ENCODE results near the gene SLC39A11. TPM values are rescaled to one million over a fixed set of nuclear protein-coding genes. Genes with fewer than 3 reads are reported as not detected.
"Not testable (repeated sequence)": the region's sequence is repeated elsewhere in the genome, so short reads cannot be mapped to it uniquely, and the experiment has no call there.

Gene SLC39A11
- total RNA-seq, 1 donor from 2014 or later = 9.4 TPM

DNA sequence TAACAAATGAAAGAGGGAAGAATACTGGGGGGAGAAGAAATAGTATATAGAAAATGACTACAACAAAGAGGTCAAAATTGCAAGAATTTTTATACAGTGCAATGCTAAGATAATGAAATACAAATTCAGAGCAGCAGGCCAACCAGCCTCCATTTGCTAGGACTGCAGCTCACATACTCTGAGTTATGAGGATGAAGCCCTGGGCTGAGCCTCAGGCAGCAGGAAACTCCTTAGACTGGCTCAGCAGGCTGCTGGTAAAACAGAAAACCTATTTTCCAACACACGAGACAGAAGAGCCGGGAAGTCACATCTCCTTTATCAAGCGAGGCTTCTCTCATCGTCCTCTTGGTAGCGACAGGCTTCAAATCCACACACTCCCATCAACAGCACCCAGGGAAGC is 296.5 kb downstream of the SLC39A11 start:
- DNase-seq (ENCODE audit: low read depth) = no peak

DNA sequence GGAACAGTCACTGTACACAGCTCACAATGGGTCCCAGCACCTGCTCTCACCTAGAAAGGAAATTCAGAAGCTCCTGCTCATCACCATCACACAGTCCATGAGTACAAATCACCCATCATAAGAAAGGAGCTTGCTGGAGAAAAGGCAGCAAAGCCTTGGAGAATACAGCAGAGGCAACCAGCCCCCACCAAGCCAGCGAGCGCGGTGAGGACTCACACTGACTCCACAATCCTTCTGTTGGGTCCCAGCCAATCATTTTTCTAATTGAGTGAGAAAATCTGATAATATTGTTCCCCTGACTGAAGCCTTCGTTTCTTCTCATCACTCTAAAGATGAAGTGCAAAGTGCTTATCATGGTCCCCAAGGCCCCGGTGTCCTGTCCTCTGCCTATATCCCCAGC is 298.3 kb downstream of the SLC39A11 start:
- DNase-seq (ENCODE audit: low read depth) = no peak

DNA sequence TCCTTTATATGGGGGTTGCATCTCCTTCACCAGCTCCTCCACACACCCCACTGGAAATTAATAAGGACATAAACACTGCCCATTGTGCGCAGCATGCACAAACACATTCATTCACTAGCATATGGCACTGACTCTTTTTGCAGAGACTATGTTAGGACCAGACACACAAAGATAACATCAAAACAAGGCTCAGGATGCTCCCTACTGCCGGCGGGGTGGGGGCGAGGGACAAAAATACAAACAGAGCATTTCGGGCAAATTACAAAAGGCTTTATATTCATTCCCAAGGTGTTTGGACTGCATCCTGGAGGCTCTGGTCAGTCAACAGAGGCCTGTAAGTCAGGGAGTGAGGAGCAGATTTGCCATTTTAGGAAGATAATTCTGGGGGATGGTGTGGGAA is 299.7 kb downstream of the SLC39A11 start:
- DNase-seq (ENCODE audit: low read depth) = no peak

DNA sequence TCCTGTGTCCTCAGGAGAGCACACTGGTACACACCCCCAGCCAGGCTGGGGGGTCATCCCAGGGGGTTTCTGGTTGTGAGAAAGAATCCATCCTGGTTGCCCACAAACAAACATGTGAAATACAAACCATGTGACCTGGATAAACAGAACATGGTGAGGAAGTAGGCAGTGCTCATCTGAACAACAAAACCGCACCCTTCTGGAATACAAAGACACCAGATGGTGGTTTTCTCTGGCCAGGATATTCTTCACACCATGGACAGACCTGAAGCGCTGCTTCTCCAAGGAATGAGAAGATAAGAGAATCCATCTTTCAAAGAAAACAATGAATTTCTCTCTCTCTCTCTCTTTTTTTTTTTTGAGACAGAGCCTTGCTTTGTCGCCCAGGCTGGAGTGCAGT is 302.3 kb downstream of the SLC39A11 start:
- no peak for DNase-seq (ENCODE audit: low read depth)

DNA sequence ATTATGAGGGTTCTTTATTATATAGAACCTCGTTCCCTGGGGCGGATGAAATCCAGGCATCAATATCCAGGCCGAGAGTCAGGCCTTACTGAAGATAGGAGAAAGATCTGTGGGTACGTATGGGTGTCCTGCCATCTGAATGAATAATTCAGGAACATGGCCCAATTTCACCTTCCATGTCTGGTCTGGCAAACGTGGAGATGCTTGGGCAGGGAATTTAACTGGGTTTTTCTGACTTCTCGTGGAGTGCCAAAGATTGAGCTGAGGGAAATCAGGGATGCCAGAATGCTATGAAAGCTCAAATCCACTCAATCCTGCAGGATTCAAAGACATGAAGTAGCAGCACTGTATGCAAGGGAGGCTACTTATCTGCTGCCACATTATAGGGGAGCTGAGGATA is 302.8 kb downstream of the SLC39A11 start:
- no peak for DNase-seq (ENCODE audit: low read depth)

DNA sequence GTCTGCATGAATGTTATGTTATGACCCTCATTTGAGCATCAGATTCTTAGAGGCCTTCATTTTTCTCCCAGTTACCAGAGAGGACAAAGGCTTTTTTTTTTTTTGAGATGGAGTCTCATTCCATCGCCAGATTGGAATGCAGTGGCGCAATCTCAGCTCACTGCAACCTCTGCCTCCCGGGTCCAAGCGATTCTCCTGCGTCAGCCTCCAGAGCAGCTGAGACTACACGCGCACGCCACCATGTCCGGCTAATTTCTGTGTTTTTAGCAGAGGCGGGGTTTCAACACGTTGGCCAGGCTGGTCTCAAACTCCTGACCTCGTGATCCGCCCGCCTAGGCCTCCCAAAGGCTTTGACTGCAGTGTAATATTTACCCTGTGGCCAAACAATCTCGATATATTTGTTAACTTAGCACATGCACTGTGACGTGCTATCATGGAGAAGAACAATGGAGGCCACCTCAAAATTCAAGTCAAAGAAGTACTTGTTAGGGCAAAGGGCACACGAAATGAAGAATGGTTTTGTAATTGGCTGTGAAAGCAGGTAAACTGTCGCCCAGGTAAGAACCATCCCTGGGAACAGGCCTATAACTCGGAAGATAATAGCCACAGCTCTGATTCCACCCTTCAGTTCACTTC is 303.4 kb downstream of the SLC39A11 start:
- no peak for DNase-seq (ENCODE audit: low read depth)

DNA sequence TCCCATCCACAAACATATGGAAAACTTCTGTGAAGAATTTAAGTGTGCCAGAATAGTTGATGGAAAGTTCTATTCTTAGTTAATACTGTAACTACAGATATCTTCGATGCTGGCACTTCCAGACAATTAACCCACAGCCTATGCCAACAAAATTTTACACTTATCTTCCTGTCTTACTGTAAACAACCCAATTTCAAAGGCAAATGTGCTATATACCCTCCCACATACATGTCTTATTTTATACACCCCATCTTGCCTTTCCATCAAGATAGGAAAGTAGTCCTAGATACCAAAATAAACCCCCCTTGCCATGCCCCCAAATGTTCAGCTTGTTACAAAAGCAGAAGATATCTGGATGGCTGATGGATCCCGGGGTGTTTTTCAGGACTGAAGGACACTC is 306.3 kb downstream of the SLC39A11 start:
- DNase-seq (ENCODE audit: low read depth) = no peak

DNA sequence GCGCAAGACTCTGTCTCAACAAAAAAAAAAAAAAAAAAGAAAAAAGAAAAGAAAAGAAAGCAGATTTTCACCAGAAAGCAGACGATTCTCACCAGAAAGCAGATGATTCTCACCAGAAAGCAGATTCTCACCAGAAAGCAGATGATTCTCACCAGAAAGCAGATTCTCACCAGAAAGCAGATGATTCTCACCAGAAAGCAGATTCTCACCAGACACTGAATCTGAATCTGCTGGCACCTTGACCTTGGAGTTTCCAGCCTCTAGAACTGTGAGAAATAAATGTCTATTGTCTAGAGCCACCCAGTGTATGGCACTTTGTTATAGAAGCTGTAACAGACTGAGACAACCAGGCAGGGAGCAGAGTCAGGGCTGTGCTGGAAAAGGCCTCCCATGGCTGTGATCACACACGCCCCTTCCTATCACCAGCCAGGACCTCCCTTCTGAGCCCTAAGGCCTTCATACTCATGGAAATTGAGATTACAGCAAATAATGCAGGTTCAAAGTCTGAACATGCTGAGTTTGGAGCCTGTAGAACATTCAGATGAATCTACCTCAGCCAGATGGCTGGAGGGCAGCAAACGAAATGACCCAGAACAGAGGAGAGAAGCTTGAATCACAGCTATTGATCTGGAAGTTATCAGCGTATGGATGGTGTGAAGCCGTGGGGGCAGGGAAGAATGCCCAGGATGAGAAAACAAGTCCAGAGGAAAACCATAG is 309.3 kb downstream of the SLC39A11 start:
- no peak for DNase-seq (ENCODE audit: low read depth)

DNA sequence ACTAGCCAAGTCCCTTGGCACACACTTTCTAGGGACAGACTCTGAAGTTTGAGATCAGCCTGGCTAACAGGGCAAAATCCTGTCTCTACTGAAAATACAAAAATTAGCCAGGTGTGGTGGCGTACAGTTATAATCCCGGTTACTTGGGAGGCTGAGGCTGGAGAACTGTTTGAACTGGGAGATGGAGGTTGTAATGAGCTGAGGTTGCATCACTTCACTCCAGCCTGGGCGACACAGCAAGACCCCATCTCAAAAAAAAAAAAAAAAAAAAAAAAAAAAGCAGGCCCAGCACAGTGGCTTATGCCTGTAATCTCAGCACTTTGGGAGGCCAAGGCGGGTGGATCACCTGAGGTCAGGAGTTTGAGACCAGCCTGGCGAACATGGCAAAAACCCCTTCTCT is 310.1 kb downstream of the SLC39A11 start:
- not testable (repeated sequence) for DNase-seq (ENCODE audit: low read depth)

DNA sequence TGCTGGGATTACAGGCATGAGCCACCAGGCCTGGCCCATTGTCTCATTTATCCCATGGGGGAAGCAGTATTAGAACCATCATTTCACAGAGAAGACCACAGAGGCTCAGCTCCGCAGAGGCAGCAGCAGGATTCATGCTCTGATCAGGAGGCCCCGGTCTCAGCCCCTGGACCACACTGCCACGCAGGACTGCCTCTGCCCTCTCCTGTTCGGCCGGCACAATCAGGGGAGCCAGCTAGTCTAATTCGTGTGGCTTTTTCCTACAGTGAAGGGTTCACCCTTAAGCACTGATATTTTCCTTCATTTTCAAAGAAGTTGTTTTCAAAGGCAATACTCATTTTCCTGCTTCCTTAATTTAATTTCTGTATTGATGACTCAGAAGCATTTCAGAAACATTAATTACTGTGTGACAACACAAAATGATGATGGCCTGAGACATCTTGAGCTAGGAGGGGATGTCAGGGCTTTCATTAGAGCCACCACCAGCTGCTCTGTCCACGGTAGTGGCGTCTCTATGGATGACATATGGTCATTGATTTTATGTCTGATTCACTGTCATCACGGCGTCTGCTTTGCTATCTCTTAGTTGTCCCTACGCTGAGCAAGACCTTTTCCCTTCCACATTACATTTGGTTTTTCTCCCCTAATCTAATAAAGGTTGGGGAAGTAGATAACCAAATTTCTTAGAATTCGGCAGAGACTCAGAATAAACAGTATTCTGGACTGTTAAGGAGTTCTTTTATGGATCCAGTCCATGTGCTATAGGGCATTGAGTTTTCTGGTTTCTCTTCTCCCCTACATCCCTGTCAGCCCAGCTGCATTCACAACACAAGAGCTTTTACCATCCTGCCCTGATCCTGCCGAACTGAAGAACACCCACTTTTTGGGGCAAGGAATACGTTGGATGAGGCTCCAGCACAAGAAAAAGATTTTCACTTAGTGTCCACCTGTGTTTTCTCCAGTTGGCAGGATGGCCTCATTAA is 314.0 kb downstream of the SLC39A11 start:
- DNase-seq (ENCODE audit: low read depth) = no peak

DNA sequence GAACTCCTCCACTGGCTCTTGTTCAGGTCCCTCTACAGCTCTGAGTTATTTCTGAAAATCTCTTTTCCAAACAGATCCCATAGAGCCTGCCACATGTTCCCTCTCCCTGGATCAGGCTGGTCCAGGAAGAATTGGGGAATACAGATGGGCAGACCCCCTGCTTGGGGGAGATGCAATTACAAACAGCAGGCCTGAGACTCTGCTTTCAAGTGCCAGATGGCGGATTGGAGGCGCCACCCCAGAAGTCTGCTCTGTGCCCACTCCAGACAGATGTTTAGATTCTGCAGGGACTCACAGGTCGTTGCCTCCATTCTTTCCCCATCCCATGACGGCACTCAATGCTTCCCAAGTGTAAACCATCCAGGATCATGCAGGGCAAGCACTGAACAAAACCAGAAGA is 316.6 kb downstream of the SLC39A11 start:
- no peak for DNase-seq (ENCODE audit: low read depth)

DNA sequence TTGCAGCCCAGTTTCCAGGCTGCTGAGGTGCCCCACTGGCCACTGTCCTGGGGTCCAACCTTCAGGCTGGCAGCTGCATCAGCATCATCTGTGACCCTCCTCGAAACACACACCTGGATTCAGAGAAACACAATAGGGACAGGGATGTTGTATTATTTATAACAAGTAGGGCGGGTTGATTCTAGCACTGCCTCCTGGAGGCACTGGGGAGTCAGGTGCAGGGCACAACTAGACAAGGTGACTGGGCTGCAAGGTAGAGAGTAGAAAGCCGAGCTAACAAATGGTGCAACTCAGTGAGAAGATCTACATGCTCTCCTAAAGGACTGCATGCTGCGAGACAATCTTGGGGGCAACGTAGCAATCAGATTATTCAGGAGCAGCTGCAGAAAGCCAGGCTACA is 317.3 kb downstream of the SLC39A11 start:
- DNase-seq (ENCODE audit: low read depth) = no peak

DNA sequence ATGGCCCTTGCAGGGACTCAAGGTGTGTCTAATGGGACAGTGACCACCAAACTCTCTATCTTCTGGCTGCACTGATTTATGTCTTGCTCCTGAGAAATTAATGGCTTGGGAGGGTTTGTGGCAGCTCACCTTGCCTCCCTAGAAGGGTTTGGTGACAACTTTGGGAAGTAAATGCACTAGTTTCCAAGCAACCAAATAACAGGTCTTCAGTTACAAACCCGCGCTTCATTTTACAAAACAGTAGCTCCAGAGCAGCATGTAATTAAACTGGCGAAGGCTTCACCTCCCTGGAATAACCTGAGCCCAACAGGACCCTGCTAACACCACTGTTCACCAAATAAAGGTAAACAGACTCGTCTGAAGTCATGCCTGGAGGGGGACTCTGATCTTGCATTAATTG is 318.3 kb downstream of the SLC39A11 start:
- DNase-seq (ENCODE audit: low read depth) = no peak

DNA sequence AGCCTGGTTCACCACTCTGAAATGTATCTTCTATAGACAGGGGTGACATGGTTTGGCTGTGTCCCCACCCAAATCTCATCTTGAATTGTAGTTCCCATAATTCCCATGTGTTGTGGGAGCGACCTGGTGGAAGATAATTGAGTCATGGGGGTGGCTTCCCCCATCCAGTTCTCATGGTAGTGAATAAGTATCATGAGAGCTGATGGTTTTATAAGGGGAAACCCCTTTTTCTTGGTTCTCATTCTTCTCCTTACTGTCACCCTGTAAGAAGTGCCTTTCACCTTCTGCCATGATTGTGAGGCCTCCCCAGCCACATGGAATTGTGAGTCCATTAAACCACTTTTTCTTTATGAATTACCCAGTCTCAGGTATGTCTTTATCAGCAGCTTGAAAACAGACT is 319.3 kb downstream of the SLC39A11 start:
- DNase-seq (ENCODE audit: low read depth) = not testable (repeated sequence)

DNA sequence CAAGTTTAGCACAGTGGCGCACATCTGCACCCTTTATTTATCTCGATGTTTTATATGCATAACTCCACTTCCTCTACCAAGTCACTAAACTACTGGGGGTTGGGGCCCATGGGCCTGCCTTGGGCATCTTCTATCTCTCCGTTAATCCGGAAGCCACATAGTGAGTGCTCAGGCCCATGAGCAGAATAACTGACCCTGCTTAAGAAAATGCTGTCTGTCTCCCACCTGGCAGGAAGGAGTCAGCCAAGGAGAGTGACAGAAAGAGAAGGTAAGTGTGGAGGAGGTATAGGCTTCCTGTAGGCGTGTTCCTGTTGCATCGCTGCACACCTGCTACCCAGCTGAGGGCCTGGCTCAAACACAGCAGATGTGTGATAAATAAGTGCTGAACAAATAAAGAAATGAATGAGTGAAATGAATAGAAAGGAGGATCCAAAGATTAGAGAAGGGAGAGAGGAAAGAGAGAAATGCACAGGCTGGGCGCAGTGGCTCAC is 320.1 kb downstream of the SLC39A11 start:
- no peak for DNase-seq (ENCODE audit: low read depth)

DNA sequence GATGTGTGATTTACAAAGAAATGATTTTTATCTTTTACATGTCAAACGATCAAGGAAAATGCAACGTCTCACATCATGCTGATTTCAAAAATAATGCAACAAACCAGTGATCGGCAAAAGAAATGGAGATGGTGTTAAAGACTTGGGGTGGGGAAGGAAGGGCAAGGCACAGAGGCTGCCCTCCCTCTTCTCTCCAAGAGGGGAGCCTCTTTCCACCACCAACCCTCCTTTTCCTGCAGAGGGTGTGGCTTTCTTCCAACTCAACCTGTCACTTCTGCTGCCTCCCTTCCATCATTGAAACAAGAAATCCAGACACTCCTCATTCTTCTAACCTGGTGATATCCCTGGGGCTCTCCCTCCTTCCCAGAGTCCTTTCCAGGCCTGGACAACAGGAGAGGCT is 320.8 kb downstream of the SLC39A11 start:
- DNase-seq (ENCODE audit: low read depth) = no peak

DNA sequence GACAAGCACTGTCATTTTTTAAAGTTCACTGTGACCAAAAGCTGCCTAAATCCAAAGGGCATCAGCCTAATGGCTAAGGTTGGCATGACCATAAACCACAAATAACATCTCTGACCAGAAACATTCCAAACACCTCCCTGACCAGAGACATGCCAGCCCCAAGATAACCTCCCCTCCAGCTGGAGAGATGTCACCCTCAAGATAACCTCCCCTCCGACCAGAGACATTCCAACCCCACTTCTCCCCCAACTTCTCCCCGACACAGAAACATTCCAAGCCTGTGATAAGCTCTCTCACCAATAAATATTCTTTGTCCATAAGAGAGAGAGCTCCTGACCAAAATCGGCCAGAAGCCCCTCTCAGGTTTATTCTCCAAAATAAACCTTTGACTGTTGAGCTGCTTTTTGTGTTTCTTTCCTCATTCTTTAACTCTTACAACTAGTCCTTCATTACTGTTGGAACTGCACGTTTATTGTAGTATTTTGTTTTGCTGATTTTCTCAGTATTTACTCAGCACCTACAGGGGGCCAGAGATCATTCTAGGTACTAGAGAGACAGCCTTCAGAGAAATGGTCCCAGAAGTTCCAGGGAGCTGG is 325.6 kb downstream of the SLC39A11 start:
- DNase-seq (ENCODE audit: low read depth) = peak; percentile 71

DNA sequence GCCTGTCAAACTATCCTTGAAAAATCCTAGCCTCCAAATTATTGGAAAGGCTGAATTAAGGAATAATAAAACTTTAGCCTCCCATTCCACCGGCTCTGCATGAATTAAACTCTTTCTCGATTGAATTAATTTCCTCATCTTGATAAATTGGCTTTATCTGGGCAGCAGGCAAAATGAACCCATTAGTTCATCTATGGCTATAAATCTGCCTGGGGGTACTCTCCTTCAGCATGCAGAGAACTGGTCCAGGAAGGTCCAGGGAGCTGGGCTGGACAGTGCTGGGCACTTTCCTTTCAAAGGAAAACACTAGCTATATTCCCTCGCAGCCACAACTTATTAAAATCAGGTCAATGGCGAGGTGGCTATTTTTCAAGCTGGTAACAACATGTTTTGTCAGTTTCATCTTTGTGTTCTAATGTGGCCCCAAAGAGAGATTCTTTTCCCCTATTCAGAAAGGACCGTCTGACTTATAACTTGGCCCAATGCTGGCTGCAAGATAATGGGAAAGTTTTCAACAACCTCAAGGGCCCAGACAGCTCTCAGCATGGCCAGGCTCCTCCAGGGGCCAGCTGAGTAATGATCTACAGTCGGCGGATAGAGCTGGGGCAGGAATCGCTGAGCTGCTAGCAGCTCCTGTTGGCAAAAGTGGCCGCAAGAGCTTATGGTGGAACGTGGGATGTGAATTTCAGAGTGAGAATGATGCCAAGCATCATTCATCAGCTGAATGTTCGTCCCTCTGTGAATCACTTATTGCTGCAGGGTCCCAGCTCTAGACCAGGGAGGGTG is 326.9 kb downstream of the SLC39A11 start:
- no peak for DNase-seq (ENCODE audit: low read depth)

DNA sequence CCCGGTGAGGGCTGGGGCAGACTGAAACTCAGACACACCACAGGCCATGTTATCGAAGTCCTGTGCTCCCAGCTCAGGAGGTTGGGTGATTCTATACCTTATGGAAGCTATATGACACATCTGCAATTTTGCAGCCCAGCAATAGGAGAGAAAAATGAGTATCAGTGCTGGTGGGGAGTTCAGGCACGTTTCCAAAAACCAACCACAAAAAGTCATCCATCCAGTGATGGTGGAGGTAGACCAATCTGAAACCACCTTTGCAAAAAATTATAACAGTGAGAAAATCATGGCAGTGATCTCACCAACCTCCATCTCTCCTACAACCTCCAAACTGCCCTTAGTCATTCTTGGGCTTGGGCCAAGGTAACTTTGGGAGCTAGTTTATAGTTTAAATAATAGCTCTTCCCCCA is 327.9 kb downstream of the SLC39A11 start:
- DNase-seq (ENCODE audit: low read depth) = no peak

DNA sequence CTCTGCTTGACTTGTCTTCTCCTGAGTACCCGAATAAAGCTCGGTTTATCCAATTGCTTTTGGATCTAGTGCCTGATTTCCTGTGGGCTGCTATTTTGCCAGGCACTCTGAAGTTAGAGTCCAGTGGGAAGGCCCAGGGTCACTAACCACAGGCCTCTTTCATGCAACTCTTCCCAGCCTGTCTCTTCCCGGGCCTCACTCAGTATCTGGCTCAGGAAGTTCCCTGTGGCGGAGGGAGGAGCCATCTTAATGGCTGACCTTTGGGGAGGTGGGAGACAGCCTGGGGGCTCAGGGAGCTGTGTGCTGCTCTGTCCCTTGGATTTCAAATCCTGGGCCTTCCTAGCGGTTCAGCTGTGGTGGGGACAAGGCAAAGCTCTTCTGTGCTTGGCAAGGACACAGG is 328.5 kb downstream of the SLC39A11 start:
- DNase-seq (ENCODE audit: low read depth) = no peak
